ENCODE measurements around the gene LCA5. TPM values are rescaled to one million over a fixed set of nuclear protein-coding genes. Genes with fewer than 3 reads are reported as not detected.
"Not testable (repeated sequence)": the region's sequence is repeated elsewhere in the genome, so short reads cannot be mapped to it uniquely, and the experiment has no call there.

The LCA5 gene
- total RNA-seq, 1 donor from 2014 or later, result 9.1 TPM

DNA sequence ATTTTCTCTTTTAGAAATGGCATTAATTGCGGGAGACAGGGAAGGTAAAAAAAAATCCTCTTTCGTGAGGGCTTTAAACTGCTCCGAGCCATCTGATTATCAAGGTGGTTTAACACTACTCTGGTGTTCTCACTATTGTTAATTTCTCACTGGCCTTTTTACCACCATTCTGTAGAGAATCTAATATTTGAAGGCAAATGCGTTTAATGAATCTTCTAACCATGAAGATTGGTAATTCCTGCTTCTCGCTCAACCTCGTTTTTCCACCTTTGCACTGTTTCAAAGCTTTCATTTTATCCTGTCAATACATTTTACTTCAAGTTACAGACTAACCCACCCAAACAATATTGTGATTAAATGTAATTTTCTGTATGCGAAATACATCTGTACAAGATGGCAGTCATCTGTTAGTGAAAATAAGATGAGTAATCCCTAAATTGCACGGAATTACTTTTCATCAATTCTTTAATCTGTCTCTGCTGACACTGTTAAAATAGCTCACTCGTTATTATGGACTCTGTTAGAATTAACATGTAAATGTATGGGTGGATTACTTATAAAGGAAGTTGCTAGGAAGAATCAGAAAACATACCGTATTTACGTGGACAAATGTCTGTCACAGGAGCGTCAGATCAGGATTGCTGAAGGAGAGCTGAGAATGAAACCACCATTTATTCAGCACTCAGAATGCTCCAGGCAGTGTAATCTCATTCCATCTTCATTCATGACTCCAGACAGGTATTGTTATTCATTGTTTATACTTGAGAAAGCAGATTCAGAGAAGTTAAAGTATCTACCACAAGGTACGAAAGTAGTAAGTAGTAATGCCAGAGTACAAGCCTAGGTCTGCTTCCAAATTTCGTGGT lies 1.1 kb upstream of the LCA5 start:
- DNase-seq, result peak; percentile 43

- peak; percentile 65 for DNase-seq
These were observed 661 bp downstream of the LCA5 start for GRCh38 chr6:79536585-79536953.

GRCh38 chr6:79529567-79529966 lies 7.7 kb downstream of the LCA5 start:
- DNase-seq, result not testable (repeated sequence)

DNA sequence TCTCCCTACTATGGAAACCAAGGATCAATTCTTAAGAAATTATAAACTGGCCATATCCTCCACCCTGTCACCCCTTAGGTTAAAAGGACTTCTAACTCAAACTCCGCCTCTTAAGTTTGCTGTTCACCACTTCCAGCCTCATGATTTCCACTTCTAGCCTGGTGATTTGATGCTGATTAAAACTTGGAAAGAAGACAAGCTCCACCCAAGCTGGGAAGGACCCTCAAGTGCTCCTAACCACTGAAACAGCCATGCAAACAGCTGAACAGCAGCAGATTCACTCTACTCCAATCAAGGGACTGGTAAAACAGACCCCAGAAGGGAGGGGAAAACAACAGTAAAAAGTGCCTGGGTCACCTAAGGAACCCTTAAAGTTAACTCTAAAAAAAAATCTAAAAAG lies 10.3 kb downstream of the LCA5 start:
- DNase-seq, result no peak

DNA sequence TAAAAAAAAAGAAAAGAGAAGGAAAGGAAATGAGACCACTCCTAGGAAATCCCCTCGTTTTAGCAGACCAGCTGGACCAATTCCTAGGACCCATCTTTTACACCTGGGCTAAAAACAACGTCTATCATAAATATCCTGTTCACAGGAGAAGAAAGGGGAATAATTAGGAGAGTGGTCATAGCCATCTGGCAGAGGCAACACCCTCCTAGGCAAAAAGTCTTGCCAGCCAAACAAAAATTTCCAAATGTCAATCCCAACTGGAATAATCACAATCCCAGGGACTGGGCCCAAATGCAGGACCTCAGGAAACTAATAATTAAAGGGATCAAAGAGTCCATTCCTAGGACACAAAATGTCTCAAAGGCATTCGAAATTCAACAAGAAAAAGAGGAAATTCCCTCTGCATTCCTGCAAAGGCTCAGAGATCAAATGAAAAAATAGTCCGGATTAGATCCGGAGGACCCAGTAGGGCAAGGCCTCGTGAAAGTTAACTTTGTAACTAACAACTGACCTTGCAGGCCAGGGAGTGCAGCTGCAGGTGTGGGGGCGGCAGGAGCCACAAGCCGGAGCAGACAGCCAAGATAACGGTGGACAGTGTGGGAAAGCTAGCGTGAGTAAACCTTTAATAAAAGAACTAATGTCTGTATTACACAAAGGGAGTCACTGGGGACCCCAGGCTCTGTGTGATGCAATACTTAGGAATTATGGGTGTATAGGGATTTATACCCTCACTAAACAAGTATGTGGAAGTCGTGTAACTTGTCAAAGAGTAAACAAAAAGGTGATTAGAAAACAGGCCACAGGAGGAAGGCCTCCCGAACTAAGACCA lies 11.7 kb downstream of the LCA5 start:
- no peak for DNase-seq

GRCh38 chr6:79524065-79524464 lies 13.2 kb downstream of the LCA5 start:
- no peak for DNase-seq

DNA sequence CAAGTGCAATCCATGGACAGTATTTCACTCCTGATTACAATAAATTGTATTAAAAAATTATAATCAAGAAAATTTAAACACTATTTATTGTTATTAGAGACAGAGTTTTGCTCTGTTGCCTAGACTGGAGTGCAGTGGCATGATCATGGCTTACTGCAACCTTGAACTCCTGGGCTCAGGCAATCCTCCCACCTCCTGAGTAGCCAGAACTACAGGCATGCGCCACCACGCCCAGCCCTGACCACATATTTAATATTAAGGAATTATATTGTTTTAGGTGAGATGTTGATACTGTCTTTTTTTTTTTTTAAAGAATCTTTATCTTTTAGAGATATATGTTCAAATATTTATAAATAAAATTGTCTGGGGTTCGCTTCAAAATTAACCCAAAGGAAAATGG lies 14.6 kb downstream of the LCA5 start:
- no peak for DNase-seq

DNA sequence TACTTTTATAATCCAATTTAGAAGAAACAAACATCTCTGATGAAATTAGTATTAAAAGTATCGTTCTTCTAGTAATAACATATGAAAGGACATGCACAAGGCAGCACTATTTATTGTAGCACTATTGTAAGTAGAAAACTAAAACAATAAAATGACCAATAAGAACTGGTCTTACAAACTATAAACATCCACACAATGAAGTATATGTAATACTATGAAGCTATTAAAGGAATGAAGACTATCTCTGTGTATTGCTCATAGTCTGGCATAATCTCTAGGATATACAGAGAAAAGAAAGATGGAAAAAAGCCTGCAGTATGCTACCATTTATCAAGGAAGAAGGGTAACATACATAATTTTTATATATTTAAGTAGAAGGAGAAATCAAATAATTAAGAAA lies 16.7 kb downstream of the LCA5 start:
- no peak for DNase-seq

DNA sequence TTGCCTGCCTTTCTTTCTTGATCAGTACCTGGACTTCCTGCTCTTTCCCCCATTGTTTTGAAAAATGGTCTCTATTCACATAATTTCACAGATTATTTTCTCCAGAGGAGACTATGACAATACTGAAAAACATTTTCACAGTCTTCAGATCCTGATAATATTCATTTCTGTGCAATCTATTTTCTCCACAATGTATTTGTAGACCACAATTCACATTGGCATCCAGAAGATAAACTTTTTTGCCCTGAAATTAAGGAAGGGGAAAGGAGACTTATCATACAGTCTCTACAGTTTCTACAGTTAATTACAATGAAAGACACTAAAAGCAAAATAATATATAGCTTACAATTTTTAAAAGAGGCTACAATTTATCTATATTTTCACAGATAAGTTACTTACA lies 18.4 kb downstream of the LCA5 start:
- no peak for DNase-seq

- no peak for DNase-seq
These were observed 21.8 kb downstream of the LCA5 start for GRCh38 chr6:79515436-79515835.

- DNase-seq, result no peak
These were observed 24.1 kb downstream of the LCA5 start for GRCh38 chr6:79513111-79513510.

DNA sequence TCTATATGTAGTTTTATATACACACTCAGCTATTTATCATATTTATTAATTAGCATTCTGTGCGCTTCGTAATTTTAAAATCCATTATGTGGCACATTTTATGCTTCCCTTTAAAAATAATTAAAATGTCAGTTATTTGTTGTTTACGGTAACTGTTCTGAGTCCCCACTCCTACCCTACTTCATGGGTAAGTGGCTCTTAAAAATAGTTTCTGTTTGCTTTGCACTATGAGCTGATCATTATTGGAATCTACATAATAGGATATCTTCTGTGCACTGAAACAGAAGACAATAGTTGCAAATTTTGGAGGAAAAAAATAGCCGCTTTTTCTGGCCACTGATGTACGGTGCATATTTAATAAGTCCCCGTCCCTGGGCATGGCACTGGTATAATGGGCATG lies 25.2 kb downstream of the LCA5 start:
- DNase-seq, result no peak

DNA sequence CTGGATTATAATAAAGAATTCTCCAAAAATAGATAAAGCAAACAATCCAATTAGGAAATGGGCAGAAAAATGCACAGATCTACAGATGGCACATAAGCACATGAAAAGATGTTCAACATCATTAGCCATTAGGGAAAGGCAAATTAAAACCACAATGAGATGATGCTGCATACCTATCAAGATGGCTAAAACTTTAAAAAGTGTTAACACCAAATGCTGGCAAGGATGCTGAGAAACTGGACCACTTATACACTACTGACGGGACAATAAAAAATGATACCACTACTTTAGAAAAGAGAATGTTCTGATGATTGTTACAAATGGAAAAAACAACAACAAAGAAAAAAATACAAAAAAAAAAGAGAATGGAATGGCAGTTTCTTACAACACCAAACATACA lies 26.5 kb downstream of the LCA5 start:
- no peak for DNase-seq

GRCh38 chr6:79506251-79506650 lies 31.0 kb downstream of the LCA5 start:
- no peak for DNase-seq

GRCh38 chr6:79504372-79504771 lies 32.9 kb downstream of the LCA5 start:
- no peak for DNase-seq

DNA sequence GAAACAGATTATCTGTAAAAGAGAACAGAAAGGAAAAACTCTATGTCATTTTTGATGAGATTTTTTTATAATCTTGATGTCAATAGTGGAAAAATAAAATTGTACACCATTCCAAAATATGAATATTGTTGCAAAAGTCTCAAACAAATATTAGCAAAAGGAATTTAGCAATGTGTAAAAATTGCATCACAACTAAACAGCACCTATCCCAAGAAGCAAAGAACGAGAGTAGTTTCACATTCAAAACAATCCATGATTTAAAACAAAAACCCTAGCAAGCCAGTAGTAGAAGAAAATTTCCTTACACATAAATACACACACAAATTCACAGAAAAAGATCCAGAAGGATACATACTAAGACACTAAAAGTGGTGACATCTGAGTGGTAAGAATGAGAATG lies 38.4 kb downstream of the LCA5 start:
- no peak for DNase-seq

DNA sequence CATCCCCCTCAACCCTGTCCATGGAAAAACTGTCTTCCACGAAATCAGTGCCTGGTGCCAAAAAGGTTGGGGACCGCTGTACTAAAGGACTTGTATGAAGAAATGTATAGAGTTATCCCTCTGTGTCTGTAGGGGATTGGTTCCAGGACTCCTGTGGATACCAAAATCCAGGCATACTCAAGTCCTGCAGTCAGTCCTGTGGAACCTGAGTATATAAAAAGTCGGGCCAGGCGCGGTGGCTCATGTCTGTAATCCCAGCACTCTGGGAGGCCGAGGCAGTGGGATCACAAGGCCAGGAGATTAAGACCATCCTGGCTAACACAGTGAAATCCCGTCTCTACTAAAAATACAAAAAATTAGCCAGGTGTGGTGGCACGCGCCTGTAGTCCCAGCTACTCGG lies 42.0 kb downstream of the LCA5 start:
- DNase-seq, result no peak

DNA sequence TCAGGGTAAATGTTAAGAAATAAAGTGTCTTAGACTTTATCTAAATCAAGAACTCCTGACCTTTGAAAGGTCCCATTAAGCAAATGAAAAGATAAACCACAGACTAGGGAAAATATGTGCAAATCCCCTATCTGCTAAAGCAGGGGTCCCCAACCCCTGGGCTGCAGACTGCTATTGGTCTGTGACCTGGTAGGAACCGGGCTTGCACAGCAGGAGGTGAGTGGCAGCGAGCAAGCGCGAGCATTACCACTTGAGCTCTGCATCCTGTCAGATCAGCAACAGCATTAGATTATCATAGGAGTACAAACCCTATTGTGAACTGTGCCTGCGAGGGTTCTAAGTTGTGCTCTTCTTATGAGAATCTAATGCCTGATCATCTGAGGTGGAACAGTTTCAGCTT lies 42.4 kb downstream of the LCA5 start:
- DNase-seq, result no peak

- DNase-seq, result no peak
These were observed 66.5 kb downstream of the LCA5 start for GRCh38 chr6:79470728-79471127.

GRCh38 chr6:79469376-79470246 lies 67.6 kb downstream of the LCA5 start:
- no peak for DNase-seq

DNA sequence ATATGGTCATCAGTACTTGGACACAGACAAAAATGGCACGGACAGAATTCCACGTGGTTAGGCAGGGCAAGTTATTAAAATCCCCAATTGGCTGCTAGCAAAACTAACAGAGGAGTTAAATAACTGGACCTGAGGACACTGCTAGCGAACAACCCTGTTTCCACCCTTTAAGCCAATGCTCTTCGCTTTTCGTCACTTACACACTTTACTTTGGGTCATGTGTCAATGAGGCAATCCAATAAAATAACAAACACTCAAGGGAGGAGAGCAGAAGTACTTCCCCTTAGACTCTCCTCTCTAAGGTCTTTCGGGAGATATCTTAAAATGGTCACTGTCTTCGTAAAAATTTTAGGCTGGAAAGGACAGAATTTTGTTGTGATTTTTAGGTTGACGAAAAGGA lies 68.6 kb downstream of the LCA5 start:
- DNase-seq, result no peak

- no peak for DNase-seq
These were observed 69.1 kb downstream of the LCA5 start for GRCh38 chr6:79468116-79468515.

DNA sequence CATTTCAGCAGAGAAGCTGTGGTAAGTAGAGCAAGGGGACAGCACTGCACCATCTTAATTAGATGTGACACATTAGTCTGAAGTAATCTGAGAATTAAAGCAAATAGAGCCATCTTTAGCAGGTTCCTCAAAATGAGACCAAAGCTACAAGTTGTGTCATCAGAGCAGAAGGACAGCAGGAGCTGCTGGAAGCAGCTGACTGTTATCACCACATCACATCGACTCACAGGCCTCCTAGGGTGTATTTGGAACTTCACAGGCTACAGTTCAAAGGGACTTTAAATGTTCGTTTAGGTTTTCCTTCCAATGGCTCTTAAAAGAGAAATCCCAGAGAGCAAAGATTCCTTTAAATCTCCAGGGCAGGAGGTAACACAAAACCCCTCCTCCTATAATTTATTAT lies 69.5 kb downstream of the LCA5 start:
- DNase-seq, result no peak

Data from tongue (tissue), 2 donors.